Ureter (tissue), 1 donor: ENCODE measurements around the gene PPM1H. TPM values are rescaled to one million over a fixed set of nuclear protein-coding genes. Genes with fewer than 3 reads are reported as not detected.

Source experiments
- DNase-seq: peaks from one replicate; pipeline ENCODE4 v3.0.0-alpha.2; 2020; ENCODE audit warnings: low spot score
- total RNA-seq: library from RNA; stranded (reverse); gene quantifications from one replicate; pipeline ENCODE4 v1.2.4, GENCODE V29; 2023
- donor health status: DM: yes; HTN: yes; CAD: no.

The PPM1H gene
- total RNA-seq, 1 donor from 2014 or later: 16.2 TPM

- no peak for DNase-seq
These were observed 328.3 kb downstream of the PPM1H start for GRCh38 chr12:62606654-62607053.

- DNase-seq: no peak
These were observed 329.0 kb downstream of the PPM1H start for GRCh38 chr12:62605981-62606380.

- no peak for DNase-seq
These were observed 330.1 kb downstream of the PPM1H start for GRCh38 chr12:62604871-62605270.

GRCh38 chr12:62604373-62604772 lies 330.6 kb downstream of the PPM1H start:
- no peak for DNase-seq

GRCh38 chr12:62603811-62604098 lies 331.2 kb downstream of the PPM1H start:
- no peak for DNase-seq

GRCh38 chr12:62603061-62603810 lies 331.7 kb downstream of the PPM1H start:
- peak; percentile 90 for DNase-seq

GRCh38 chr12:62602255-62603060 lies 332.5 kb downstream of the PPM1H start:
- peak; percentile 91 for DNase-seq

GRCh38 chr12:62601765-62602164 lies 333.2 kb downstream of the PPM1H start:
- DNase-seq: no peak

- DNase-seq: no peak
These were observed 335.0 kb downstream of the PPM1H start for GRCh38 chr12:62599854-62600437.

- no peak for DNase-seq
These were observed 336.1 kb downstream of the PPM1H start for GRCh38 chr12:62598846-62599245.

GRCh38 chr12:62597253-62597652 lies 337.7 kb downstream of the PPM1H start:
- no peak for DNase-seq

Other genes starting within 250 kb of the PPM1H start
- gene AVPR1A, start 216.1 kb upstream of the PPM1H start, total RNA-seq: 17.2 TPM